ENCODE measurements around the gene KRT23.

- TF ChIP-seq CTCF (conservative IDR thresholded peaks at IDR 0.05; ENCODE audit: low read depth, low read length) (no peak), POLR2A (IDR thresholded peaks at IDR 0.05; ENCODE audit: low read depth, low read length) (no peak), USF2 (IDR thresholded peaks at IDR 0.05; ENCODE audit: low read depth, low read length) (no peak), MXI1 (IDR thresholded peaks at IDR 0.05; ENCODE audit: borderline replicate concordance, low read depth, low read length) (no peak)
Observed at GRCh38 chr17:40947929-40948328, 10.5 kb upstream of the KRT23 start.

All from IMR-90 (cell line).